ENCODE measurements around the gene CHCHD4. TPM values are rescaled to one million over a fixed set of nuclear protein-coding genes. Genes with fewer than 3 reads are reported as not detected.

CHCHD4 gene
- total RNA-seq, 4 donors from 2014 or later, result 10.7 to 17.7 (median 13.8) TPM

DNA sequence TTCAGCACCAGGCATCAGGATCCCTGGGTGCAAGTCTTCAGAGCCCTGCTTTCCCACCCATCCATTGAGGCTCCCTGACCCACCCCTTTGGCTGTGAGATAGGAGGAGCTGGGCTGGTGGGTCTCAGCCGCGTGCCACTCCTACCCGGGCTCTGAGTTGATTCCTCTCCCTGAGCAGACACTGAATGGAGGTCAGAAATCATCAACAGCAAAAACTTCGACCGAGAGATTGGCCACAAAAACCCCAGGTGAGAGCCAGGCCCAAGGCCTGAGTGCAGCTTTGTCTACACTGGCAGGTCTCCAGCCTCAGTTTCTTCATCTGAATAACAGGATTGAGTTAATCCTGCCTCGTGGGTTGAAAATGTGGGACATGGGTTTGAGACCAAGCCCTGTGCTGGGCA lies 8.0 kb upstream of the CHCHD4 start:
- Histone ChIP-seq H3K36me3 (peaks cover 7 to 98% (median 36%) of the 10 kb centered on the region in 3 donors), H3K4me1 (peaks cover 0 to 17% (median under 1%) of the 10 kb centered on the region in 4 donors), H3K27me3 (no peaks in the 10 kb centered on the region), H3K27ac (peak overlapping the region in 1 of 4 donors; percentile 28), H3K4me3 (no peak overlapping the region), H3K9me3 (no peaks in the 10 kb centered on the region)
- WGBS, 2 donors, result 93% methylated on average over 6 of the region's 6 CpGs; no CpG with 5 or more reads in 1 of the 2 donors
- DNase-seq (ENCODE audit: low spot score in 2 of 2), result no peak
- TF ChIP-seq EP300 (IDR thresholded peaks at IDR 0.05) (no peak), POLR2A (IDR thresholded peaks at IDR 0.05) (no peak), CTCF (IDR thresholded peaks at IDR 0.05) (no peak)

DNA sequence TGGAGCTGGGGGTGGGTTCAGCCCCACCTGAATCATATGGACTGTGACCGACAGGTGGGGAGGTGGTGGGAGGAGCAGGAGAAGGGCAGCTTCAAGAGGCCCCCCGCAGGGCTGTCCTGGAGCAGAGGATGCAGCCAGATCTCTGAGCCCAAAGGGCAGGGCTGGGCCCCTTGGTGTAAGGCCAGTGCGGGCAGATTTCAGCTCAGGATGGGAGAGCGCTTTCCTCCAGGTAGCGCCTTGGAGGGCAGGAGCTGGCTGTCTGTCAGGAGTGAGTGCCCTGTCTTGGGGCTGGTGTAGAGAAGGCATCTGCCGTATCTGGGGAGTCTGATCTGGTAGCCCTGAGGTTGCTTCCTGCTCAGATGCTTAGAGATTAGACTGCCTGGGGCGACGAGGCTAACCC lies 7.5 kb upstream of the CHCHD4 start:
- no peak for TF ChIP-seq POLR2A (IDR thresholded peaks at IDR 0.05)
- TF ChIP-seq EP300 (IDR thresholded peaks at IDR 0.05), result no peak
- no peak for TF ChIP-seq CTCF (IDR thresholded peaks at IDR 0.05)
- Histone ChIP-seq H3K36me3 (peaks cover 7 to 95% (median 36%) of the 10 kb centered on the region in 3 donors), H3K27ac (no peak overlapping the region), H3K9me3 (no peaks in the 10 kb centered on the region), H3K27me3 (no peaks in the 10 kb centered on the region), H3K4me1 (peaks cover 0 to 18% (median 5%) of the 10 kb centered on the region in 4 donors), H3K4me3 (no peak overlapping the region)
- DNase-seq (ENCODE audit: low spot score in 2 of 2), result no peak
- 92 to 93% methylated on average over 7 to 8 of the region's 8 CpGs for WGBS, 2 donors

DNA sequence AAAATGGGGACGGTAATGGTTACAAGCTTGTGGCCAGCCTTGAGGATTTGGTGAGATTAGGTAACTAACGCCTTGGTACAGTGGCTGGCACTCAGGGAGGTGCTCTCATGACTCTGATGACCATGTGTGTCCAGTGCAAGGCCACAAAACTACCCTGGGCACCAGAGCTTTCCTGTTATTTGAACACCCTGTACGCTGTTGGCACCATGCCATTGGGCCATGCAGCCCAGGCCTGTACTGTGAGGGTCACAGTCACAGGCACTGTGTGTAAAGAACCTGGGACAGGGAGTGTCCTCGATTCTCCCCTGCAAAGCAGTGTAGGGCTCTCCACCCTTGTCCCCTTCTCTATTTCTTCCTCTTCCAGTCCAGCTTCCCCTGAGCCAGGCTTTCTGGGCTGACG lies 6.5 kb upstream of the CHCHD4 start:
- peaks cover 7 to 85% (median 36%) of the 10 kb centered on the region in 3 donors for H3K36me3 ChIP-seq
- WGBS, 2 donors, result 84 to 88% methylated on average over 5 of the region's 5 CpGs

DNA sequence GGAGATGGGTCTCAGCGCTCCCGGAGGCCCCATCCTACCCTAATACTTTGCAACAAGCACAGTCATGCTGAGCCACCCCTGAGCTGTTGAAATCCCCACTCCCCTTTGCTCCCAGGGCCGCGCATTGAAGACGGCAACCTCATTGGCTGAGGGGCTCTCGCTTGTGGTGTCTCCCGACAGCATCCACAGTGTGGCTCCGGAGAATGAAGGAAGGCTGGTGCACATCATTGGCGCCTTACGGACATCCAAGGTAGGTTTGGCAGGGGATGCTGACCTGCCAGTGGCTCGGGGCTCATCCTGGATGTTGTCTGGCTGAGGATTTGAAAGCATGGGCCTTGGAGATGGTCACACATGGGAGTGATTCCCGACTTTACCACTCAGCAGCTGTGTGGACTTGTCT lies 6.0 kb upstream of the CHCHD4 start:
- no peak for TF ChIP-seq EP300 (IDR thresholded peaks at IDR 0.05)
- no peak for TF ChIP-seq POLR2A (IDR thresholded peaks at IDR 0.05)
- TF ChIP-seq CTCF (IDR thresholded peaks at IDR 0.05), result no peak
- DNase-seq (ENCODE audit: low spot score in 2 of 2), result no peak
- H3K27ac ChIP-seq, result no peak overlapping the region
- no peaks in the 10 kb centered on the region for H3K27me3 ChIP-seq
- peaks cover 7 to 81% (median 34%) of the 10 kb centered on the region in 3 donors for H3K36me3 ChIP-seq
- 93 to 95% methylated on average over 12 of the region's 12 CpGs for WGBS, 2 donors
- no peak overlapping the region for H3K4me3 ChIP-seq
- H3K9me3 ChIP-seq, result no peaks in the 10 kb centered on the region
- peaks cover 3 to 25% (median 18%) of the 10 kb centered on the region in 4 donors for H3K4me1 ChIP-seq

More for the DNA sequence above, 6.5 kb upstream of the CHCHD4 start:
- Histone ChIP-seq H3K27me3 (no peaks in the 10 kb centered on the region), H3K9me3 (no peaks in the 10 kb centered on the region), H3K27ac (no peak overlapping the region), H3K4me1 (peaks cover 3 to 21% (median 15%) of the 10 kb centered on the region in 4 donors), H3K4me3 (no peak overlapping the region)
- TF ChIP-seq POLR2A (IDR thresholded peaks at IDR 0.05), result no peak
- no peak for TF ChIP-seq CTCF (IDR thresholded peaks at IDR 0.05)
- TF ChIP-seq EP300 (IDR thresholded peaks at IDR 0.05), result no peak
- no peak for DNase-seq (ENCODE audit: low spot score in 2 of 2)

GRCh38 chr3:14130230-14130629 lies 5.6 kb upstream of the CHCHD4 start:
- no peaks in the 10 kb centered on the region for H3K27me3 ChIP-seq
- TF ChIP-seq EP300 (IDR thresholded peaks at IDR 0.05) (no peak), POLR2A (IDR thresholded peaks at IDR 0.05) (no peak), CTCF (IDR thresholded peaks at IDR 0.05) (no peak)
- no peak overlapping the region for H3K27ac ChIP-seq
- DNase-seq (ENCODE audit: low spot score in 2 of 2), result no peak
- H3K4me1 ChIP-seq, result peaks cover 3 to 27% (median 19%) of the 10 kb centered on the region in 4 donors
- H3K36me3 ChIP-seq, result peaks cover 7 to 76% (median 30%) of the 10 kb centered on the region in 3 donors
- H3K9me3 ChIP-seq, result no peaks in the 10 kb centered on the region
- WGBS, 2 donors, result 97 to 100% methylated on average over 4 of the region's 4 CpGs
- H3K4me3 ChIP-seq, result no peak overlapping the region
